IPS DF 6.9 (cell line): ENCODE measurements around the gene COMMD3.

Source experiments
- DNase-seq: peaks from one replicate; pipeline ENCODE4 v3.0.0-alpha.2; 2013; ENCODE audit warnings: low read depth, low spot score
- H3K27ac ChIP-seq: one replicate; pipeline ENCODE4 v1.5.1; 2013; ENCODE audit warnings: low read length, control low read depth
- H3K27me3 ChIP-seq: 2 replicates; pipeline ENCODE4 v1.6.1; 2013; ENCODE audit warnings: mild to moderate bottlenecking, low read length; ENCODE audit not compliant: control insufficient read depth, insufficient read depth
- H3K36me3 ChIP-seq: 2 replicates; pipeline ENCODE4 v1.6.1; 2013; ENCODE audit warnings: low read length; ENCODE audit not compliant: control insufficient read depth, insufficient read depth
- H3K4me1 ChIP-seq: 2 replicates; pipeline ENCODE4 v1.6.1; 2013; ENCODE audit warnings: low read length; ENCODE audit not compliant: control insufficient read depth, insufficient read depth
- H3K4me3 ChIP-seq: 2 replicates; pipeline ENCODE4 v1.5.1; 2013; ENCODE audit warnings: mild to moderate bottlenecking, low read length
- H3K9me3 ChIP-seq: 2 replicates; pipeline ENCODE4 v1.6.1; 2013; ENCODE audit warnings: low read length, inconsistent platforms; ENCODE audit not compliant: control insufficient read depth, insufficient read depth
- WGBS: extraction: QIAGEN DNeasy Blood & Tissue Kit; methylation state at CpG from one replicate; pipeline ENCODE4 v1.1.7; 2013; ENCODE audit warnings: mixed read lengths, missing lambda C conversion rate; ENCODE audit not compliant: insufficient read length, insufficient coverage; 5-methylcytosine and 5-hydroxymethylcytosine counted together

COMMD3 gene

GRCh38 chr10:22319547-22319979 is 3.4 kb downstream of the COMMD3 start:
- no peak overlapping the region for H3K4me3 ChIP-seq
- no peaks in the 10 kb centered on the region for H3K36me3 ChIP-seq
- H3K4me1 ChIP-seq = no peaks in the 10 kb centered on the region; the same call in 1 of the 2 replicates
- no peak for DNase-seq
- H3K27ac ChIP-seq = no peak overlapping the region
- H3K9me3 ChIP-seq = no peaks in the 10 kb centered on the region
- peaks cover 34% of the 10 kb centered on the region for H3K27me3 ChIP-seq
- no CpG with 5 or more reads among the region's 10 CpGs for WGBS

- H3K27me3 ChIP-seq = peaks cover 36% of the 10 kb centered on the region
- no CpG with 5 or more reads among the region's 30 CpGs for WGBS
- no peaks in the 10 kb centered on the region for H3K9me3 ChIP-seq
- no peaks in the 10 kb centered on the region for H3K36me3 ChIP-seq
- no peak for DNase-seq
- no peaks in the 10 kb centered on the region; the same call in 1 of the 2 replicates for H3K4me1 ChIP-seq
- H3K27ac ChIP-seq = no peak overlapping the region
- H3K4me3 ChIP-seq = peak overlapping the region; percentile 9; the same call in 1 of the 2 replicates
Observed at GRCh38 chr10:22319980-22320558, 3.9 kb downstream of the COMMD3 start.

- H3K9me3 ChIP-seq = no peaks in the 10 kb centered on the region
- H3K4me3 ChIP-seq = peak within 1 kb of the TSS; percentile 59
- DNase-seq = no peak
- no CpG with 5 or more reads among the region's 85 CpGs for WGBS
- H3K36me3 ChIP-seq = no peaks in the 10 kb centered on the region
- peaks cover 33% of the 10 kb centered on the region for H3K27me3 ChIP-seq
- H3K4me1 ChIP-seq = no peaks in the 10 kb centered on the region; the same call in 1 of the 2 replicates
- H3K27ac ChIP-seq = no peak within 1 kb of the TSS
Observed at GRCh38 chr10:22320591-22321155, 4.5 kb downstream of the COMMD3 start, which contains the start of gene BMI1. Gene BMI1 (plus strand): TSS chr10:22321099. CDS start chr10:22326450, 5,351 bp downstream.

- Histone ChIP-seq H3K27me3 (peaks cover 35% of the 10 kb centered on the region), H3K36me3 (no peaks in the 10 kb centered on the region), H3K4me3 (peak overlapping the region; percentile 59), H3K4me1 (no peaks in the 10 kb centered on the region; the same call in 1 of the 2 replicates), H3K9me3 (no peaks in the 10 kb centered on the region), H3K27ac (no peak overlapping the region)
- DNase-seq = no peak
- WGBS = no CpG with 5 or more reads among the region's 114 CpGs
Observed at GRCh38 chr10:22321156-22321923, 5.2 kb downstream of the COMMD3 start.

GRCh38 chr10:22321924-22322640 is 5.9 kb downstream of the COMMD3 start:
- no peak overlapping the region for H3K27ac ChIP-seq
- no CpG with 5 or more reads among the region's 57 CpGs for WGBS
- no peaks in the 10 kb centered on the region; the same call in 1 of the 2 replicates for H3K4me1 ChIP-seq
- DNase-seq = no peak
- no peaks in the 10 kb centered on the region for H3K36me3 ChIP-seq
- peaks cover 34% of the 10 kb centered on the region for H3K27me3 ChIP-seq
- no peaks in the 10 kb centered on the region for H3K9me3 ChIP-seq
- peak overlapping the region; percentile 57; the same call in 1 of the 2 replicates for H3K4me3 ChIP-seq

GRCh38 chr10:22322641-22323160 is 6.5 kb downstream of the COMMD3 start:
- Histone ChIP-seq H3K27ac (no peak overlapping the region), H3K4me3 (no peak overlapping the region), H3K27me3 (peaks cover 34% of the 10 kb centered on the region), H3K4me1 (no peaks in the 10 kb centered on the region; the same call in 1 of the 2 replicates), H3K36me3 (no peaks in the 10 kb centered on the region), H3K9me3 (no peaks in the 10 kb centered on the region)
- no CpG with 5 or more reads among the region's 5 CpGs for WGBS
- no peak for DNase-seq

GRCh38 chr10:22323538-22324305 is 7.5 kb downstream of the COMMD3 start:
- no CpG with 5 or more reads among the region's 5 CpGs for WGBS
- no peak for DNase-seq
- H3K4me1 ChIP-seq = no peaks in the 10 kb centered on the region; the same call in 1 of the 2 replicates
- no peak overlapping the region for H3K4me3 ChIP-seq
- peaks cover 34% of the 10 kb centered on the region for H3K27me3 ChIP-seq
- H3K27ac ChIP-seq = no peak overlapping the region
- no peaks in the 10 kb centered on the region for H3K36me3 ChIP-seq
- no peaks in the 10 kb centered on the region for H3K9me3 ChIP-seq

- H3K36me3 ChIP-seq = no peaks in the 10 kb centered on the region
- DNase-seq = no peak
- H3K4me3 ChIP-seq = no peak overlapping the region
- peaks cover 36% of the 10 kb centered on the region for H3K27me3 ChIP-seq
- WGBS = no CpG with 5 or more reads among the region's 4 CpGs
- H3K4me1 ChIP-seq = no peaks in the 10 kb centered on the region; the same call in 1 of the 2 replicates
- no peak overlapping the region for H3K27ac ChIP-seq
- H3K9me3 ChIP-seq = no peaks in the 10 kb centered on the region
Observed at GRCh38 chr10:22324413-22324812, 8.2 kb downstream of the COMMD3 start.

- H3K9me3 ChIP-seq = no peaks in the 10 kb centered on the region
- H3K27me3 ChIP-seq = peaks cover 32% of the 10 kb centered on the region
- H3K4me1 ChIP-seq = no peaks in the 10 kb centered on the region; the same call in 1 of the 2 replicates
- no CpG with 5 or more reads among the region's 9 CpGs for WGBS
- no peak for DNase-seq
- H3K27ac ChIP-seq = no peak overlapping the region
- no peak overlapping the region; the same call in 1 of the 2 replicates for H3K4me3 ChIP-seq
- H3K36me3 ChIP-seq = no peaks in the 10 kb centered on the region
Observed at GRCh38 chr10:22324893-22325271, 8.7 kb downstream of the COMMD3 start.
